DOHH2 (cell line): ENCODE data around the gene MAP7D1.
A peak's percentile ranks its signal among the peaks of the same experiment; 100 is the strongest.

ENCODE experiments used
- H3F3A ChIP-seq: fragments of 200-600 bp; sonication (generic), shearing (Covaris generic); 2 replicates; pipeline ENCODE4 v1.6.0; 2016; ENCODE audit warnings: antibody characterized with exemption, mild to moderate bottlenecking; ENCODE audit not compliant: control insufficient read depth, insufficient read depth
- H3K27ac ChIP-seq: fragments of 200-600 bp; sonication (generic); 2 replicates; pipeline ENCODE4 v1.5.1; 2014; ENCODE audit warnings: low read depth, mild to moderate bottlenecking, low read length, moderate library complexity
- H3K27me3 ChIP-seq: fragments of 200-600 bp; sonication (generic); 2 replicates; pipeline ENCODE4 v1.6.1; 2014; ENCODE audit warnings: mild to moderate bottlenecking, low read length, mixed read lengths; ENCODE audit not compliant: control insufficient read depth
- H3K36me3 ChIP-seq: fragments of 200-600 bp; sonication (generic); 2 replicates; pipeline ENCODE4 v1.6.1; 2014; ENCODE audit warnings: mild to moderate bottlenecking, low read length, moderate library complexity, mixed read lengths; ENCODE audit not compliant: control insufficient read depth
- H3K4me1 ChIP-seq: fragments of 200-600 bp; sonication (generic); 2 replicates; pipeline ENCODE4 v1.6.1; 2014; ENCODE audit warnings: mild to moderate bottlenecking, low read length, mixed read lengths; ENCODE audit not compliant: control insufficient read depth
- H3K4me2 ChIP-seq: fragments of 200-600 bp; sonication (generic); 2 replicates; pipeline ENCODE4 v1.6.0; 2014; ENCODE audit warnings: mild to moderate bottlenecking, low read length, moderate library complexity
- H3K4me3 ChIP-seq: fragments of 200-600 bp; sonication (generic); 2 replicates; pipeline ENCODE4 v1.5.1; 2014; ENCODE audit warnings: mild to moderate bottlenecking, low read length, mixed read lengths
- H3K79me2 ChIP-seq: fragments of 200-600 bp; sonication (generic); 2 replicates; pipeline ENCODE4 v1.6.1; 2014; ENCODE audit warnings: mild to moderate bottlenecking, low read length, mixed read lengths; ENCODE audit not compliant: control insufficient read depth
- H3K9me2 ChIP-seq: fragments of 200-600 bp; sonication (generic); replicated peaks from 2 replicates; pipeline ENCODE4 v1.6.1; 2014; ENCODE audit warnings: mild to moderate bottlenecking, low read length, mixed read lengths; ENCODE audit not compliant: control insufficient read depth
- H3K9me3 ChIP-seq: fragments of 200-600 bp; sonication (generic); 2 replicates; pipeline ENCODE4 v1.6.1; 2014; ENCODE audit warnings: antibody characterized with exemption, low read length, mixed read lengths; ENCODE audit not compliant: control insufficient read depth, insufficient read depth
- H4K20me1 ChIP-seq: fragments of 200-600 bp; sonication (generic); 2 replicates; pipeline ENCODE4 v1.6.0; 2014; ENCODE audit warnings: low read depth, mild to moderate bottlenecking, antibody characterized with exemption, low read length, moderate library complexity; ENCODE audit not compliant: control insufficient read depth, insufficient read depth
- CTCF ChIP-seq: fragments of 200-600 bp; sonication (generic); IDR thresholded peaks from one replicate; pipeline ENCODE4 v1.5.1; 2014; ENCODE audit warnings: antibody characterized with exemption, mild to moderate bottlenecking, low read depth, low read length; ENCODE audit not compliant: poor library complexity, severe bottlenecking
- EZH2phosphoT487 ChIP-seq: fragments of 200-600 bp; sonication (generic); IDR thresholded peaks from 2 replicates; pipeline ENCODE4 v1.6.1; 2017; ENCODE audit warnings: borderline replicate concordance, mild to moderate bottlenecking, antibody characterized with exemption, low read length, moderate library complexity, mixed read lengths

The MAP7D1 gene

GRCh38 chr1:36125129-36125991 lies 30.6 kb upstream of the MAP7D1 start, which contains the start of gene COL8A2:
Gene COL8A2 (minus strand): TSS chr1:36125222. CDS start chr1:36100242, 24,980 bp downstream.
- no peak for TF ChIP-seq CTCF
- TF ChIP-seq EZH2phosphoT487: 0 out of 2 replicates have a peak, but pooled peaks have one; percentile 51
- Histone ChIP-seq H3K9me2 (no peaks in the 10 kb centered on the region), H3K9me3 (no peaks in the 10 kb centered on the region), H3K27me3 (peaks cover 32% of the 10 kb centered on the region), H3K79me2 (no peaks in the 10 kb centered on the region), H4K20me1 (no peaks in the 10 kb centered on the region), H3K27ac (no peak within 1 kb of the TSS), H3K36me3 (no peaks in the 10 kb centered on the region), H3K4me1 (peaks cover 15% of the 10 kb centered on the region), H3K4me3 (no peak within 1 kb of the TSS), H3K4me2 (no peak within 1 kb of the TSS), H3F3A (no peaks in the 10 kb centered on the region)

GRCh38 chr1:36126005-36126716 lies 29.8 kb upstream of the MAP7D1 start:
- no peaks in the 10 kb centered on the region for H3K36me3 ChIP-seq
- no peaks in the 10 kb centered on the region for H3K9me2 ChIP-seq
- peaks cover 15% of the 10 kb centered on the region for H3K4me1 ChIP-seq
- TF ChIP-seq CTCF: no peak
- no peak for TF ChIP-seq EZH2phosphoT487
- H3K9me3 ChIP-seq: no peaks in the 10 kb centered on the region
- H4K20me1 ChIP-seq: no peaks in the 10 kb centered on the region
- H3K4me2 ChIP-seq: no peak overlapping the region
- no peak overlapping the region for H3K27ac ChIP-seq
- H3K27me3 ChIP-seq: peaks cover 32% of the 10 kb centered on the region
- no peaks in the 10 kb centered on the region for H3F3A ChIP-seq
- H3K79me2 ChIP-seq: no peaks in the 10 kb centered on the region
- H3K4me3 ChIP-seq: no peak overlapping the region

- Histone ChIP-seq H3K36me3 (no peaks in the 10 kb centered on the region), H3K4me2 (no peak overlapping the region), H3K9me3 (no peaks in the 10 kb centered on the region), H3K27ac (no peak overlapping the region), H3K4me1 (peaks cover 15% of the 10 kb centered on the region), H3K27me3 (peaks cover 32% of the 10 kb centered on the region), H4K20me1 (no peaks in the 10 kb centered on the region), H3K4me3 (no peak overlapping the region), H3K9me2 (no peaks in the 10 kb centered on the region), H3K79me2 (no peaks in the 10 kb centered on the region), H3F3A (no peaks in the 10 kb centered on the region)
- no peak for TF ChIP-seq CTCF
These were observed 29.0 kb upstream of the MAP7D1 start for GRCh38 chr1:36126797-36127500.
